HepG2 (cell line): Measurements from ENCODE around the gene TMEM209. TPM values are rescaled to one million over a fixed set of nuclear protein-coding genes. Genes with fewer than 3 reads are reported as not detected.

Source experiments
- ATAC-seq: fragments of 200-7000 bp; cut with Tn5 transposase; 3 replicates; pipeline ENCODE4 v1.9.1; 2020; ENCODE audit warnings: mild to moderate bottlenecking, moderate library complexity
- BruUV-seq: library from RNA; stranded (reverse); fragments of 400-500 nt; replicated peaks from 2 replicates; lab custom pipeline; 2021; lab: Mats Ljungman, UMichigan
- CTCF ChIA-PET: fragments of 300-600 bp; formaldehyde crosslinking; extraction: SDS; loops from one replicate; lab custom pipeline; 2021; ENCODE audit warnings: low total read pairs, inconsistent platforms, low intra/inter-chr PET ratio; lab: Yijun Ruan, JAX
- POLR2A ChIA-PET: fragments of 350-600 bp; sonication (Branson Sonifier 250); formaldehyde crosslinking; loops from one replicate; lab custom pipeline; 2020; ENCODE audit warnings: antibody characterized with exemption, inconsistent platforms; lab: Yijun Ruan, JAX
- DNase-seq: peaks from one replicate; pipeline ENCODE4 v3.0.0-alpha.2; 2015; ENCODE audit warnings: low spot score
- FAIRE-seq: peaks from 3 replicates; lab custom pipeline; 2011; peaks lifted over from hg19 to GRCh38; lab: Jason Lieb, UNC
- H2AFZ ChIP-seq: one replicate; pipeline ENCODE4 v1.6.1; 2011; ENCODE audit warnings: low read length, inconsistent platforms
- H3K27ac ChIP-seq: fragments of 300-600 bp; 3 replicates; pipeline ENCODE4 v1.8.0; 2011; ENCODE audit warnings: mixed run types, mild to moderate bottlenecking, mixed read lengths, low read length, inconsistent platforms; ENCODE audit not compliant: insufficient read depth; ENCODE audit errors: extremely low read length
- H3K27me3 ChIP-seq, 2 experiments: fragments of 200-600 bp in 1 of 2; 2 replicates in 1 of 2; 3 replicates in 1 of 2; pipeline versions ENCODE4 v1.6.0 to v1.8.0; 2011; ENCODE audit warnings: low read length in 2 of 2, mild to moderate bottlenecking in 2 of 2, moderate library complexity in 2 of 2, inconsistent platforms in 1 of 2; ENCODE audit not compliant: insufficient read depth in 2 of 2, control insufficient read depth in 1 of 2
- H3K36me3 ChIP-seq, 2 experiments: fragments of 200-600 bp in 1 of 2; replicated peaks in 1 of 2; 2 replicates in 1 of 2; 3 replicates in 1 of 2; pipeline versions ENCODE4 v1.5.1 to v1.8.0; 2011; ENCODE audit warnings: low read length in 2 of 2, inconsistent platforms in 1 of 2; ENCODE audit not compliant: insufficient read depth in 2 of 2, control insufficient read depth in 1 of 2
- H3K4me1 ChIP-seq: 2 replicates; pipeline ENCODE4 v1.5.1; 2012; ENCODE audit warnings: low read length, inconsistent platforms; ENCODE audit not compliant: insufficient read depth
- H3K4me2 ChIP-seq: 2 replicates; pipeline ENCODE4 v1.6.0; 2011; ENCODE audit warnings: low read depth, low read length, inconsistent platforms
- H3K4me3 ChIP-seq, 3 experiments: fragments of 200-600 bp in 1 of 3; sonication (generic), shearing (Covaris generic) in 1 of 3; replicated peaks in 1 of 3; 2 replicates each; pipeline ENCODE4 v1.5.1; 2011 to 2016; ENCODE audit warnings: low read length in 3 of 3, inconsistent platforms in 2 of 3, low read depth in 2 of 3, mild to moderate bottlenecking in 2 of 3, control low read depth in 1 of 3, mixed read lengths in 1 of 3; ENCODE audit not compliant: insufficient read depth in 1 of 3
- H3K79me2 ChIP-seq: one replicate; pipeline ENCODE4 v1.6.1; 2011; ENCODE audit warnings: low read length, inconsistent platforms; ENCODE audit not compliant: insufficient read depth
- H3K9ac ChIP-seq: 2 replicates; pipeline ENCODE4 v1.6.0; 2011; ENCODE audit warnings: mild to moderate bottlenecking, low read depth, low read length, inconsistent platforms; ENCODE audit not compliant: insufficient read depth
- H3K9me3 ChIP-seq: 2 replicates; pipeline ENCODE4 v1.5.1; 2012; ENCODE audit warnings: mild to moderate bottlenecking, low read length
- H4K20me1 ChIP-seq: 2 replicates; pipeline ENCODE4 v1.6.0; 2011; ENCODE audit warnings: inconsistent platforms, mild to moderate bottlenecking, low read length, moderate library complexity; ENCODE audit not compliant: insufficient read depth
- ATM ChIP-seq: fragments of 450-650 bp; IDR thresholded peaks from 2 replicates; pipeline ENCODE4 v1.7.1; 2017; ENCODE audit warnings: mild to moderate bottlenecking, borderline replicate concordance
- MXD4 ChIP-seq: IDR thresholded peaks from 2 replicates; pipeline ENCODE4 v1.6.1; 2016; ENCODE audit warnings: mild to moderate bottlenecking, missing biosample characterization, missing genetic modification reagents
- NKX3-1 ChIP-seq: sonication (generic); formaldehyde crosslinking; IDR thresholded peaks from 2 replicates; pipeline ENCODE4 v1.5.0; 2020; ENCODE audit warnings: missing genetic modification reagents
- RFXAP ChIP-seq: sonication (generic); formaldehyde crosslinking; IDR thresholded peaks from 2 replicates; pipeline ENCODE4 v1.4.0; 2020; ENCODE audit warnings: missing genetic modification reagents, borderline replicate concordance
- TEAD2 ChIP-seq: sonication (generic); formaldehyde crosslinking; IDR thresholded peaks from 2 replicates; pipeline ENCODE4 v1.9.0; 2021; ENCODE audit warnings: missing genetic modification reagents
- ZNF441 ChIP-seq: sonication (generic); formaldehyde crosslinking; IDR thresholded peaks from 2 replicates; pipeline ENCODE4 v1.7.0; 2021; ENCODE audit warnings: missing genetic modification reagents, borderline replicate concordance
- ZNF569 ChIP-seq: sonication (generic); formaldehyde crosslinking; IDR thresholded peaks from 2 replicates; pipeline ENCODE4 v1.5.0; 2020; ENCODE audit warnings: mild to moderate bottlenecking, missing genetic modification reagents, moderate library complexity, borderline replicate concordance
- whole genome bisulfite sequencing: methylation state at CpG from one replicate; pipeline ENCODE4 v1.1.6; 2017; ENCODE audit warnings: low lambda C conversion rate; 5-methylcytosine and 5-hydroxymethylcytosine counted together
- in situ Hi-C: cut with HindIII; loops from 2 replicates; pipeline ENCODE4 v1.10.0; 2017; ENCODE audit warnings: low pct_unique_long_range_greater_than_20kb; ENCODE audit not compliant: extremely low pct_ligation_motif_present
- intact Hi-C: fragments of 100-400 bp; cut with micrococcal nuclease; formaldehyde crosslinking; loops from one replicate; pipeline ENCODE4 v1.10.0; 2022; ENCODE audit not compliant: unreplicated experiment
- polyA plus RNA-seq, 8 experiments: library from polyadenylated mRNA; depleted of rRNA in 3 of 8; stranded (reverse) in 7 of 8; unstranded in 1 of 8; fragments of >200 nt; fragmentation: Illumina TruSeq in 4 of 8; extraction: Trizol in 4 of 8; gene quantifications; 2 replicates each; pipeline versions ENCODE4 v1.2.1 to v1.2.3, GENCODE V29; 2011 to 2016; ENCODE audit warnings: low read depth in 4 of 8, missing spikeins in 1 of 8, mixed read lengths in 1 of 8; ENCODE audit not compliant: insufficient read depth in 1 of 8
- total RNA-seq, 5 experiments: library from RNA; depleted of rRNA; stranded (reverse); fragments of >200 nt; fragmentation: Illumina TruSeq; extraction: Trizol; gene quantifications; 2 replicates each; pipeline ENCODE4 v1.2.3, GENCODE V29; 2016; ENCODE audit warnings: low read depth in 1 of 5
- TF ChIP-seq, protein P1 (sequence below), 2 experiments: IDR thresholded peaks; 2 replicates each; pipeline ENCODE4 v1.6.1; 2011 to 2012; ENCODE audit warnings: low read length in 2 of 2, borderline replicate concordance in 1 of 2, low read depth in 1 of 2, mild to moderate bottlenecking in 1 of 2, moderate library complexity in 1 of 2
- TF ChIP-seq, protein P2 (sequence below): sonication (generic); formaldehyde crosslinking; IDR thresholded peaks from 2 replicates; pipeline ENCODE4 v1.4.0; 2020; ENCODE audit warnings: missing genetic modification reagents

The TMEM209 gene
- total and polyA plus RNA-seq, 2 of the 13 experiments (the other 11 are each of a cell fraction or from before 2014, with no cell fraction given) = 14.5 to 15.6 TPM

DNA sequence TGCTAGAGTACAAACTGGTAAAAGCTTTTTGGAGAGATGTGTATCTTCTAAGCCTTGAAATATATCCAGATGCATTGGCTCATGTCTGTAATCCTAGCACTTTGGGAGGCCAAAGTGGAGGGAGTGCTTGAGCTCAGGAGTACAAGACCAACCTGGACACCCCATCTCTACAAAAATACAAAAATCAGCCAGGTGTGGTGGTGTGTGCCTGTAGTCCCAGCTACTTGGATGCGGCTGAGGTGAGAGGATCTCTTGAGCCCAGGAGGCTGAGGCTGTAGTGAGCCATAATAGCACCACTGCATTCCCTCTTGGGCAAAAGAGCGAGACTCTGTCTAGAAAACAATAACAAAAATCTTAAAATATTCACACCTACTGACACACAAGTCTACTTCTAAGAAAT lies 25.6 kb downstream of the TMEM209 start:
- in situ Hi-C loops = no loop called here
- H3K79me2 ChIP-seq = no peaks in the 10 kb centered on the region
- H3K36me3 ChIP-seq = peaks cover 2 to 56% of the 10 kb centered on the region in 2 experiments; a peak in 4 of 5 replicates
- H3K4me2 ChIP-seq = no peak overlapping the region
- CTCF ChIA-PET = no interaction called here
- no peak for ATAC-seq
- no peak overlapping the region for H2AFZ ChIP-seq
- H3K9ac ChIP-seq = no peak overlapping the region
- no peak for DNase-seq
- no peaks in the 10 kb centered on the region for H3K4me1 ChIP-seq
- TF ChIP-seq ZNF569 (CRISPR knock-in tag) = no peak
- TF ChIP-seq, protein P1, sequence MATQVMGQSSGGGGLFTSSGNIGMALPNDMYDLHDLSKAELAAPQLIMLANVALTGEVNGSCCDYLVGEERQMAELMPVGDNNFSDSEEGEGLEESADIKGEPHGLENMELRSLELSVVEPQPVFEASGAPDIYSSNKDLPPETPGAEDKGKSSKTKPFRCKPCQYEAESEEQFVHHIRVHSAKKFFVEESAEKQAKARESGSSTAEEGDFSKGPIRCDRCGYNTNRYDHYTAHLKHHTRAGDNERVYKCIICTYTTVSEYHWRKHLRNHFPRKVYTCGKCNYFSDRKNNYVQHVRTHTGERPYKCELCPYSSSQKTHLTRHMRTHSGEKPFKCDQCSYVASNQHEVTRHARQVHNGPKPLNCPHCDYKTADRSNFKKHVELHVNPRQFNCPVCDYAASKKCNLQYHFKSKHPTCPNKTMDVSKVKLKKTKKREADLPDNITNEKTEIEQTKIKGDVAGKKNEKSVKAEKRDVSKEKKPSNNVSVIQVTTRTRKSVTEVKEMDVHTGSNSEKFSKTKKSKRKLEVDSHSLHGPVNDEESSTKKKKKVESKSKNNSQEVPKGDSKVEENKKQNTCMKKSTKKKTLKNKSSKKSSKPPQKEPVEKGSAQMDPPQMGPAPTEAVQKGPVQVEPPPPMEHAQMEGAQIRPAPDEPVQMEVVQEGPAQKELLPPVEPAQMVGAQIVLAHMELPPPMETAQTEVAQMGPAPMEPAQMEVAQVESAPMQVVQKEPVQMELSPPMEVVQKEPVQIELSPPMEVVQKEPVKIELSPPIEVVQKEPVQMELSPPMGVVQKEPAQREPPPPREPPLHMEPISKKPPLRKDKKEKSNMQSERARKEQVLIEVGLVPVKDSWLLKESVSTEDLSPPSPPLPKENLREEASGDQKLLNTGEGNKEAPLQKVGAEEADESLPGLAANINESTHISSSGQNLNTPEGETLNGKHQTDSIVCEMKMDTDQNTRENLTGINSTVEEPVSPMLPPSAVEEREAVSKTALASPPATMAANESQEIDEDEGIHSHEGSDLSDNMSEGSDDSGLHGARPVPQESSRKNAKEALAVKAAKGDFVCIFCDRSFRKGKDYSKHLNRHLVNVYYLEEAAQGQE (IDR thresholded peaks at IDR 0.05; ENCODE audit: borderline replicate concordance in 1 of 2, low read depth in 1 of 2, low read length in 2 of 2) = no peak
- no peaks in the 10 kb centered on the region for H4K20me1 ChIP-seq
- no peak overlapping the region for H3K4me3 ChIP-seq
- BruUV-seq = no TSS peak
- 100% methylated on average over 2 of the region's 2 CpGs for WGBS
- FAIRE-seq = no peak
- no peak overlapping the region for H3K27ac ChIP-seq
- POLR2A ChIA-PET = no interaction called here
- H3K9me3 ChIP-seq = no peaks in the 10 kb centered on the region
- intact Hi-C loops = no loop called here
- H3K27me3 ChIP-seq = no peaks in the 10 kb centered on the region

DNA sequence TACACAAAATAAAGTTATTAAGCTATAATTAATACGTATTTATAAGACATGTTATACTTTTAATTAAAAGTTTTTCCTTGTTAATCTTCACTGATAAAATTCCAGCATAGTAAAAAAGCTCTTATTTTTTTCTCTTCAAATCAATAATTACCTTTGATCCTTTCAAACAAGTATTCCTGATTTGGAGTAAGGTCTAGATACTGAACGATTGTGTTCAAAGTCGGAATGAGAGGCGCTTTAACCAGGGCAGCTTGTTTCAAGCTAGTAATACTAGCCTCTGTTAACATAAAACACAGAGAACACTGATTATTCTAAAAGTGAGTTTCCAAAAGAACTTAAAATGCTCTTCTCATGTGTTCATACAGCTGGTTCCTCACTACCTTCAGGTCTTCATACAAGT lies 27.0 kb downstream of the TMEM209 start:
- WGBS = 89% methylated on average over 4 of the region's 4 CpGs
- no peak overlapping the region for H3K9ac ChIP-seq
- ATAC-seq = no peak
- H3K79me2 ChIP-seq = no peaks in the 10 kb centered on the region
- no peaks in the 10 kb centered on the region for H4K20me1 ChIP-seq
- no peak for DNase-seq
- no peak overlapping the region for H3K27ac ChIP-seq
- H3K4me3 ChIP-seq = no peak overlapping the region
- peaks cover 2 to 56% of the 10 kb centered on the region in 2 experiments; a peak in 4 of 5 replicates for H3K36me3 ChIP-seq
- no peaks in the 10 kb centered on the region for H3K4me1 ChIP-seq
- in situ Hi-C loops = no loop called here
- no peaks in the 10 kb centered on the region for H3K27me3 ChIP-seq
- intact Hi-C loops = no loop called here
- ChIA-PET CTCF (no interaction called here), POLR2A (no interaction called here)
- H3K9me3 ChIP-seq = no peaks in the 10 kb centered on the region
- no TSS peak for BruUV-seq
- no peak overlapping the region for H2AFZ ChIP-seq
- no peak overlapping the region for H3K4me2 ChIP-seq
- FAIRE-seq = no peak
- TF ChIP-seq MXD4 (CRISPR knock-in tag) = no peak
- TF ChIP-seq ZNF441 = no peak
- no peak for TF ChIP-seq NKX3-1 (CRISPR knock-in tag)
- TF ChIP-seq TEAD2 = no peak
- TF ChIP-seq, protein P2, sequence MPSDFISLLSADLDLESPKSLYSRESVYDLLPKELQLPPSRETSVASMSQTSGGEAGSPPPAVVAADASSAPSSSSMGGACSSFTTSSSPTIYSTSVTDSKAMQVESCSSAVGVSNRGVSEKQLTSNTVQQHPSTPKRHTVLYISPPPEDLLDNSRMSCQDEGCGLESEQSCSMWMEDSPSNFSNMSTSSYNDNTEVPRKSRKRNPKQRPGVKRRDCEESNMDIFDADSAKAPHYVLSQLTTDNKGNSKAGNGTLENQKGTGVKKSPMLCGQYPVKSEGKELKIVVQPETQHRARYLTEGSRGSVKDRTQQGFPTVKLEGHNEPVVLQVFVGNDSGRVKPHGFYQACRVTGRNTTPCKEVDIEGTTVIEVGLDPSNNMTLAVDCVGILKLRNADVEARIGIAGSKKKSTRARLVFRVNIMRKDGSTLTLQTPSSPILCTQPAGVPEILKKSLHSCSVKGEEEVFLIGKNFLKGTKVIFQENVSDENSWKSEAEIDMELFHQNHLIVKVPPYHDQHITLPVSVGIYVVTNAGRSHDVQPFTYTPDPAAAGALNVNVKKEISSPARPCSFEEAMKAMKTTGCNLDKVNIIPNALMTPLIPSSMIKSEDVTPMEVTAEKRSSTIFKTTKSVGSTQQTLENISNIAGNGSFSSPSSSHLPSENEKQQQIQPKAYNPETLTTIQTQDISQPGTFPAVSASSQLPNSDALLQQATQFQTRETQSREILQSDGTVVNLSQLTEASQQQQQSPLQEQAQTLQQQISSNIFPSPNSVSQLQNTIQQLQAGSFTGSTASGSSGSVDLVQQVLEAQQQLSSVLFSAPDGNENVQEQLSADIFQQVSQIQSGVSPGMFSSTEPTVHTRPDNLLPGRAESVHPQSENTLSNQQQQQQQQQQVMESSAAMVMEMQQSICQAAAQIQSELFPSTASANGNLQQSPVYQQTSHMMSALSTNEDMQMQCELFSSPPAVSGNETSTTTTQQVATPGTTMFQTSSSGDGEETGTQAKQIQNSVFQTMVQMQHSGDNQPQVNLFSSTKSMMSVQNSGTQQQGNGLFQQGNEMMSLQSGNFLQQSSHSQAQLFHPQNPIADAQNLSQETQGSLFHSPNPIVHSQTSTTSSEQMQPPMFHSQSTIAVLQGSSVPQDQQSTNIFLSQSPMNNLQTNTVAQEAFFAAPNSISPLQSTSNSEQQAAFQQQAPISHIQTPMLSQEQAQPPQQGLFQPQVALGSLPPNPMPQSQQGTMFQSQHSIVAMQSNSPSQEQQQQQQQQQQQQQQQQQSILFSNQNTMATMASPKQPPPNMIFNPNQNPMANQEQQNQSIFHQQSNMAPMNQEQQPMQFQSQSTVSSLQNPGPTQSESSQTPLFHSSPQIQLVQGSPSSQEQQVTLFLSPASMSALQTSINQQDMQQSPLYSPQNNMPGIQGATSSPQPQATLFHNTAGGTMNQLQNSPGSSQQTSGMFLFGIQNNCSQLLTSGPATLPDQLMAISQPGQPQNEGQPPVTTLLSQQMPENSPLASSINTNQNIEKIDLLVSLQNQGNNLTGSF (CRISPR knock-in tag) = no peak
- no peak for TF ChIP-seq RFXAP (CRISPR knock-in tag)
- TF ChIP-seq ATM = no peak
